HL-60 (cell line): ENCODE measurements around the gene GALNS.

Experiments
- DNase-seq, 2 experiments: peaks; one replicate each; pipeline ENCODE4 v3.0.0-alpha.2; 2010 to 2020; ENCODE audit warnings: low read depth in 1 of 2, low spot score in 1 of 2
- H3K27ac ChIP-seq: fragments of 250-450 bp; sonication (Bioruptor Pico); replicated peaks from 2 replicates; pipeline ENCODE4 v1.5.1; 2020; ENCODE audit warnings: mild to moderate bottlenecking, moderate library complexity
- H3K27me3 ChIP-seq: fragments of 250-450 bp; sonication (Bioruptor Pico); 2 replicates; pipeline ENCODE4 v1.5.1; 2021; ENCODE audit warnings: mild to moderate bottlenecking, moderate library complexity; ENCODE audit not compliant: insufficient read depth, poor library complexity, severe bottlenecking
- H3K4me3 ChIP-seq: replicated peaks from 2 replicates; pipeline ENCODE4 v1.5.1; 2011; ENCODE audit warnings: mild to moderate bottlenecking, control low read depth, low read length; ENCODE audit not compliant: insufficient read depth
- CTCF ChIP-seq: IDR thresholded peaks from one replicate; pipeline ENCODE4 v1.5.1; 2011; ENCODE audit warnings: low read length, control low read depth, inconsistent platforms; ENCODE audit not compliant: insufficient read depth
- GABPA ChIP-seq: IDR thresholded peaks from 2 replicates; pipeline ENCODE4 v1.6.1; 2012; ENCODE audit warnings: low read depth
- POLR2AphosphoS5 ChIP-seq: IDR thresholded peaks from 2 replicates; pipeline ENCODE4 v1.6.1; 2012; ENCODE audit warnings: low read depth
- REST ChIP-seq: IDR thresholded peaks from 2 replicates; pipeline ENCODE4 v1.6.1; 2012; ENCODE audit warnings: low read depth; ENCODE audit not compliant: insufficient replicate concordance
- SPI1 ChIP-seq: IDR thresholded peaks from 2 replicates; pipeline ENCODE4 v1.6.1; 2012; ENCODE audit warnings: low read depth, mild to moderate bottlenecking, borderline replicate concordance

GALNS gene

GRCh38 chr16:88780142-88781062 is 76.3 kb downstream of the GALNS start:
- TF ChIP-seq CTCF (no peak), GABPA (no peak), REST (no peak), SPI1 (no peak), POLR2AphosphoS5 (no peak)
- no peaks in the 10 kb centered on the region for H3K27me3 ChIP-seq
- no peak overlapping the region for H3K4me3 ChIP-seq
- no peak for DNase-seq
- no peak overlapping the region for H3K27ac ChIP-seq

- DNase-seq, result no peak
- H3K27ac ChIP-seq, result no peak overlapping the region
- no peak overlapping the region for H3K4me3 ChIP-seq
- no peak for TF ChIP-seq CTCF
- no peak for TF ChIP-seq POLR2AphosphoS5
- TF ChIP-seq REST, result no peak
- TF ChIP-seq SPI1, result no peak
- TF ChIP-seq GABPA, result no peak
- H3K27me3 ChIP-seq, result no peaks in the 10 kb centered on the region
Measured at GRCh38 chr16:88779406-88780141, 77.2 kb downstream of the GALNS start.

GRCh38 chr16:88778541-88779065 is 78.1 kb downstream of the GALNS start:
- H3K4me3 ChIP-seq, result no peak overlapping the region

More at GRCh38 chr16:88778541-88779065, 78.1 kb downstream of the GALNS start:
- Histone ChIP-seq H3K27ac (no peak overlapping the region), H3K27me3 (no peaks in the 10 kb centered on the region)
- no peak for TF ChIP-seq SPI1
- TF ChIP-seq REST, result no peak
- no peak for DNase-seq
